ENCODE results near the gene SYT10.
"Not testable (repeated sequence)": the region's sequence is repeated elsewhere in the genome, so short reads cannot be mapped to it uniquely, and the experiment has no call there.

GRCh38 chr12:33412410-33412809, 27.2 kb downstream of the SYT10 start:
- TF ChIP-seq CTCF, POLR2AphosphoS5 (IDR thresholded peaks at IDR 0.05): not testable (repeated sequence)

Measured in gastroesophageal sphincter (tissue), 3 donors.